Heart right ventricle (tissue), 16 donors: ENCODE results near the gene CCDC63. TPM values are rescaled to one million over a fixed set of nuclear protein-coding genes. Genes with fewer than 3 reads are reported as not detected.

Experiments
- ATAC-seq, 8 donors: fragments of 200-7000 bp; cut with Tn5 transposase; one replicate each; pipeline ENCODE4 v1.9.1; 2020; ENCODE audit warnings: mild to moderate bottlenecking in 8 of 8, moderate library complexity in 8 of 8, moderate number of reproducible peaks in 1 of 8
- DNase-seq, 2 donors: peaks; one replicate each; pipeline ENCODE4 v3.0.0-alpha.2; 2020
- H3K27ac ChIP-seq, 10 donors: fragments of 200-600 bp; sonication (generic) in 2 of 10; one replicate each; pipeline versions ENCODE4 v1.5.0 to v1.8.0; 2020 to 2022; ENCODE audit warnings: mild to moderate bottlenecking in 3 of 10
- H3K27me3 ChIP-seq, 7 donors: fragments of 200-600 bp; one replicate each; pipeline ENCODE4 v1.8.0; 2021 to 2022; ENCODE audit warnings: mild to moderate bottlenecking in 2 of 7
- H3K36me3 ChIP-seq, 9 donors: fragments of 200-600 bp; sonication (generic) in 1 of 9; one replicate each; pipeline versions ENCODE4 v1.5.0 to v1.8.0; 2020 to 2022; ENCODE audit warnings: mild to moderate bottlenecking in 2 of 9
- H3K4me1 ChIP-seq, 9 donors: fragments of 200-600 bp; sonication (generic) in 1 of 9; one replicate each; pipeline versions ENCODE4 v1.5.0 to v1.8.0; 2020 to 2022; ENCODE audit warnings: mild to moderate bottlenecking in 4 of 9
- H3K4me3 ChIP-seq, 10 donors: fragments of 200-600 bp; sonication (generic) in 2 of 10; one replicate each; pipeline versions ENCODE4 v1.5.0 to v1.8.0; 2020 to 2022; ENCODE audit warnings: mild to moderate bottlenecking in 7 of 10, moderate library complexity in 2 of 10
- H3K9me3 ChIP-seq, 11 donors: fragments of 200-600 bp in 10 of 11; sonication (generic) in 2 of 11; one replicate each; pipeline versions ENCODE4 v1.5.0 to v1.8.0; 2013 to 2022; ENCODE audit warnings: mild to moderate bottlenecking in 2 of 11, control low read depth in 1 of 11, moderate library complexity in 1 of 11
- WGBS, 2 donors: extraction: QIAGEN DNeasy Blood & Tissue Kit; methylation state at CpG; one replicate each; pipeline ENCODE4 v1.1.7; 2013; ENCODE audit warnings: inconsistent platforms in 1 of 2; 5-methylcytosine and 5-hydroxymethylcytosine counted together
- intact Hi-C, 10 donors: fragments of 100-400 bp; cut with DNase I; formaldehyde crosslinking; loops; one replicate each; pipeline versions ENCODE4 v1.11.1 to v1.14.2; 2022
- polyA plus RNA-seq, 2 donors: library from polyadenylated mRNA; stranded (reverse); fragments of 200-250 nt; gene quantifications; one replicate each; pipeline ENCODE4 v1.2.3, GENCODE V29; 2013
- total RNA-seq, 10 donors: library from RNA; stranded (reverse); fragmentation: NEBNext Ultra II Directional in 3 of 10; extraction: Animal tissue kit (Norgen Biotek cat#: 25700) in 3 of 10; gene quantifications; one replicate each; pipeline versions ENCODE4 v1.2.1 to v1.2.4, GENCODE V29; 2021 to 2023
- TF ChIP-seq, protein P1 (sequence below), 9 donors: fragments of 200-600 bp; sonication (generic) in 2 of 9; IDR thresholded peaks; one replicate each; pipeline versions ENCODE4 v1.5.0 to v1.8.0; 2021 to 2022; ENCODE audit warnings: antibody characterized with exemption in 9 of 9, mild to moderate bottlenecking in 5 of 9, moderate library complexity in 1 of 9
- donor health status: Arrhythmogenic right ventricular cardiomyopathy.
- donor health status: ischemic (EF 13 %, LVEDD 7.1; RV severe dilation, severe dysfunction).
- donor health status: healthy with polysubstance abuse.
- donor health status: DM: no; HTN: yes; CAD: no.
- donor health status: DM: no; HTN: no; CAD: no.
- donor health status: ischemic (EF 25% LVEDD 6.9; RV normal size, moderate dysfunction).
- donor health status: ischemic (EF 25% LVEDD 5.7; RV mildly dilated, moderate dysfunction).
- donor health status: healthy.
- donor health status: DM: yes; HTN: yes; CAD: no.
- donor health status: Ischemic cardiomyopathy.
- donor health status: ischemic (EF 35%, LVEDD 5.7; RV mildly dilated, moderate dysfunction).
- donor health status: nonischemic (EF 11% LVEDD 7.7; RV severe dilation, severe dysfunction).
- donor health status: DM: yes; HTN: yes; CAD: no.
- donor health status: PGD.
- donor health status: ischemic (EF 29% LVEDD 5.4; RV normal size, mild dysfunction).
- donor health status: nonischemic (EF 23%, LVEDD 6.1; RV moderate dilation, normal function).

Gene CCDC63
- total and polyA plus RNA-seq, 12 donors: not detected

DNA sequence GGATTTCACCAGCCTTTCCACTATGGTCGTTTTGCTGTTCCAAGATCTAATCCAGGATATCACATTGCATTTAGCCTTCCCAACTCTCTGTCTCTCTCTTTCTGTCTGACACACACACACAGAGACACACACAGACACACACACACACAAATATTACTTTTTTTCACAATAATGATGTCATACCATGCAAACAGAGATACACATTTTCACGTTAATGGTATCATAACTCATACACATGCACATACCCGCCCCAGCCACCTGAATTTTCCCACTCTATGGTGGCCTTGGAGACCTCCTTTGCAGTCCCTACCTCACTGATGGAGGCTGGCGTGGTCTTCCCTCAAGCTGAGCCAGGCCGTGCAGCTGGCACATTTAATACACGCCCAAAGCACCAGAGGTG is 80.8 kb downstream of the CCDC63 start:
- Histone ChIP-seq H3K27me3 (peaks cover 0 to 25% (median 3%) of the 10 kb centered on the region in 7 donors), H3K27ac (peak overlapping the region in 8 of 10 donors; percentile 19 to 92 (median 88)), H3K4me1 (peaks cover 0 to 45% (median 5%) of the 10 kb centered on the region in 9 donors), H3K36me3 (no peaks in the 10 kb centered on the region), H3K9me3 (no peaks in the 10 kb centered on the region), H3K4me3 (no peak overlapping the region)
- WGBS, 2 donors: 46 to 48% methylated on average over 6 of the region's 6 CpGs
- DNase-seq: no peak
- intact Hi-C loops: no loop called here
- TF ChIP-seq, protein P1, sequence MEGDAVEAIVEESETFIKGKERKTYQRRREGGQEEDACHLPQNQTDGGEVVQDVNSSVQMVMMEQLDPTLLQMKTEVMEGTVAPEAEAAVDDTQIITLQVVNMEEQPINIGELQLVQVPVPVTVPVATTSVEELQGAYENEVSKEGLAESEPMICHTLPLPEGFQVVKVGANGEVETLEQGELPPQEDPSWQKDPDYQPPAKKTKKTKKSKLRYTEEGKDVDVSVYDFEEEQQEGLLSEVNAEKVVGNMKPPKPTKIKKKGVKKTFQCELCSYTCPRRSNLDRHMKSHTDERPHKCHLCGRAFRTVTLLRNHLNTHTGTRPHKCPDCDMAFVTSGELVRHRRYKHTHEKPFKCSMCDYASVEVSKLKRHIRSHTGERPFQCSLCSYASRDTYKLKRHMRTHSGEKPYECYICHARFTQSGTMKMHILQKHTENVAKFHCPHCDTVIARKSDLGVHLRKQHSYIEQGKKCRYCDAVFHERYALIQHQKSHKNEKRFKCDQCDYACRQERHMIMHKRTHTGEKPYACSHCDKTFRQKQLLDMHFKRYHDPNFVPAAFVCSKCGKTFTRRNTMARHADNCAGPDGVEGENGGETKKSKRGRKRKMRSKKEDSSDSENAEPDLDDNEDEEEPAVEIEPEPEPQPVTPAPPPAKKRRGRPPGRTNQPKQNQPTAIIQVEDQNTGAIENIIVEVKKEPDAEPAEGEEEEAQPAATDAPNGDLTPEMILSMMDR (IDR thresholded peaks at IDR 0.05): no peak
- no peak for ATAC-seq

DNA sequence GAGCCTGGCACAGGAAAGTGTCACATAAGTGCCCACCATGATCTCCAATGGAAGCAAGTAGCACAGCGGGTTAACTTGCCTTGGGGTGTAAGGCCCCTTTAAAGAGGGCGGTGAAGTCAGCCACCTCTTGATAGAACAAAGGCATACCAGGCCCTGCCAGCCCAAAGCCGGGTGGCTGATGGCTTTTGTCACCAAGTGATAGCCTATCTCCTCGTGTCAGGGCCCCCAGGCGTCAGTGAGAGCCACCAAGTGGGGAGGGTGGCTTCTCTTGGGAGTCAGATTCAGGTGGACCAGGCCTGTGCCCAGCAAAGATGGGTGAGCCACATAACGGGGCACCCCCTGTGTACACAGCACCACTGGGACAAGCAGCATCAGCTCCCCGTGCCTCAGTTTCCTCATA is 81.9 kb downstream of the CCDC63 start:
- no peaks in the 10 kb centered on the region for H3K36me3 ChIP-seq
- TF ChIP-seq, protein P1 (IDR thresholded peaks at IDR 0.05): no peak
- H3K4me1 ChIP-seq: peaks cover 0 to 49% (median 5%) of the 10 kb centered on the region in 9 donors
- ATAC-seq (peak; percentile 44 to 84 (median 74)), DNase-seq (peak; percentile 75 to 84)
- intact Hi-C loops: no loop called here
- peak overlapping the region in 3 of 10 donors; percentile 0 to 25 (median 19) for H3K4me3 ChIP-seq
- no peaks in the 10 kb centered on the region for H3K9me3 ChIP-seq
- H3K27me3 ChIP-seq: peaks cover 0 to 33% (median 3%) of the 10 kb centered on the region in 7 donors
- 29 to 36% methylated on average over 7 of the region's 7 CpGs for WGBS, 2 donors
- peak overlapping the region; percentile 53 to 92 (median 84) for H3K27ac ChIP-seq

DNA sequence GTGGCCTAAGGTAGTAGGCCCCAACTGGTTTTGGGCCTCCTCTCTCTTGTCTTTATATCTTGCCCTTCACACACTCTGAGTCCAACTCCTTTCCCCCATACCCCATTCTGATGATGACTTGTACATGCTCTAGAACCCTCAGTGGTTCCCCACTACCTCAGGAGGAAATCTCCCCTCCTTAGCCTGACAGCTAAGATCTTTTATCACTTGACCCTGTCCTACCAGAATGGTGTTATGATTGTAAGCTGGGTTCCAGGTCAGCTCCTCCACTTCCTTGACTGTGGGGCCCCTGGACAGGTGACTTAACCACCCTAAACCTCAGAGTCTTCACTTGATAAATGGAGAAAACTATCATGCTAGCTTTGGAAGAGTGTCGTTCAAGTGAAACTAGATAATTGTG is 83.0 kb downstream of the CCDC63 start:
- TF ChIP-seq, protein P1 (IDR thresholded peaks at IDR 0.05): no peak
- peak overlapping the region in 8 of 10 donors; percentile 59 to 92 (median 88) for H3K27ac ChIP-seq
- DNase-seq (no peak), ATAC-seq (no peak)
- H3K4me3 ChIP-seq: no peak overlapping the region
- intact Hi-C loops: loop anchor here in 1 of 10 donors (10.0 kb wide), 1 partner anchor 375 kb away; no protein-coding TSS in a partner anchor
- WGBS, 2 donors: 48 to 71% methylated on average over 1 of the region's 1 CpG
- peaks cover 0 to 33% (median 0%) of the 10 kb centered on the region in 7 donors for H3K27me3 ChIP-seq
- H3K36me3 ChIP-seq: no peaks in the 10 kb centered on the region
- H3K4me1 ChIP-seq: peaks cover 0 to 51% (median 5%) of the 10 kb centered on the region in 9 donors
- H3K9me3 ChIP-seq: no peaks in the 10 kb centered on the region

DNA sequence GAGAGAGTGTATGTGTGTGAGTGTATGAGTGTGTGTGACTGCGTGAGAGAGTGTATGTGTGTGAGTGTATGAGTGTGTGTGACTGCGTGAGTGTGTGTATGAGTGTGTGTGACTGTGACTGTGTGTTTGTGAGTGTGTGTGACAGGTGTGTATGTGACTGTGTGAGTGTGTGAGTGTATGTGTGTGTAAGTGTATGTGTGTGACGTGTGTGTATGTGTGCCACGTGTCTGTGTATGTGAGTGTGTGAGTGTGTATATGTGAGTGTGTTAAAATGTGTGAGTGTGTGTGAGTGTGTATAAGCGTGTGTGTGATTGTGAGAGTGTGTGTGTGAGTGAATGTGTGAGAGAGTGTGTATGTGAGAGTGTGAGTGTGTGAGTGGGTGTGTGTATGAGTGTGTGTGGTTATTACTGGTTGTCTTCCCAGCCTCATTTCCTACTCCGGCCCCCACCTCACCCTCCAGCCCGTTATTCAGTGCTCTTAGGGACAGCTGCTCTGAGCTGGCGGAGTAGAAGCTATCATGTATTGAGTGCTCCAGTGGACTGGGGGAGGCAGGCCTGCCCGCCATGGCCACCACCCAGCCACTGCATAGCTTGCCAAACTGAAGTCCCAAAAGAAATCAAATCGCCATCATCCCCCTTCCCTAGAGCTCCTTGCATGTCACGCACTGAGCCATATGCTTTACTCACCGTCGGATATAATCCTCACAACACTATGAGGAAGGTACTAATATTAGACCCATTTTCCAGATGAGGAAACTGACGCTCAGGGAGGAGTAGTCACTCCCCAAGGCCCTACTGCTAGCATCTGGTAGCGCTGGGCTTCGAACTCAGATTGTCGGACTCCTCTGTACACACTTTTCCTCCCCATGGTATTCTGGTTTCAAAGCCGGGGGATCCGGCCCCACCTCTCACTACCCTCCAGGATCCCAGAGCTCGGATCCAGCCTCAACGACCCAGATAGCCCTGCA is 83.8 kb downstream of the CCDC63 start:
- DNase-seq (no peak), ATAC-seq (peak in 1 of 8 donors; percentile 1)
- Histone ChIP-seq H3K27me3 (peaks cover 0 to 33% (median 0%) of the 10 kb centered on the region in 7 donors), H3K9me3 (no peaks in the 10 kb centered on the region), H3K4me3 (no peak overlapping the region), H3K36me3 (no peaks in the 10 kb centered on the region), H3K27ac (peak overlapping the region; percentile 40 to 92 (median 84)), H3K4me1 (peaks cover 0 to 50% (median 5%) of the 10 kb centered on the region in 9 donors)
- WGBS, 2 donors: 58 to 69% methylated on average over 21 of the region's 21 CpGs
- intact Hi-C loops: loop anchor here in 1 of 10 donors (10.0 kb wide), 1 partner anchor 374 kb away; no protein-coding TSS in a partner anchor
- TF ChIP-seq, protein P1 (IDR thresholded peaks at IDR 0.05): no peak
